ENCODE data around the gene CTDP1.

The CTDP1 gene

GRCh38 chr18:79695269-79695668, 15.7 kb downstream of the CTDP1 start:
- in situ Hi-C loops (cut with HindIII; ENCODE audit: low sequenced_read_pairs), result loop anchor here (10.0 kb wide), 1 partner anchor 70 kb away; no protein-coding TSS in a partner anchor

DNA sequence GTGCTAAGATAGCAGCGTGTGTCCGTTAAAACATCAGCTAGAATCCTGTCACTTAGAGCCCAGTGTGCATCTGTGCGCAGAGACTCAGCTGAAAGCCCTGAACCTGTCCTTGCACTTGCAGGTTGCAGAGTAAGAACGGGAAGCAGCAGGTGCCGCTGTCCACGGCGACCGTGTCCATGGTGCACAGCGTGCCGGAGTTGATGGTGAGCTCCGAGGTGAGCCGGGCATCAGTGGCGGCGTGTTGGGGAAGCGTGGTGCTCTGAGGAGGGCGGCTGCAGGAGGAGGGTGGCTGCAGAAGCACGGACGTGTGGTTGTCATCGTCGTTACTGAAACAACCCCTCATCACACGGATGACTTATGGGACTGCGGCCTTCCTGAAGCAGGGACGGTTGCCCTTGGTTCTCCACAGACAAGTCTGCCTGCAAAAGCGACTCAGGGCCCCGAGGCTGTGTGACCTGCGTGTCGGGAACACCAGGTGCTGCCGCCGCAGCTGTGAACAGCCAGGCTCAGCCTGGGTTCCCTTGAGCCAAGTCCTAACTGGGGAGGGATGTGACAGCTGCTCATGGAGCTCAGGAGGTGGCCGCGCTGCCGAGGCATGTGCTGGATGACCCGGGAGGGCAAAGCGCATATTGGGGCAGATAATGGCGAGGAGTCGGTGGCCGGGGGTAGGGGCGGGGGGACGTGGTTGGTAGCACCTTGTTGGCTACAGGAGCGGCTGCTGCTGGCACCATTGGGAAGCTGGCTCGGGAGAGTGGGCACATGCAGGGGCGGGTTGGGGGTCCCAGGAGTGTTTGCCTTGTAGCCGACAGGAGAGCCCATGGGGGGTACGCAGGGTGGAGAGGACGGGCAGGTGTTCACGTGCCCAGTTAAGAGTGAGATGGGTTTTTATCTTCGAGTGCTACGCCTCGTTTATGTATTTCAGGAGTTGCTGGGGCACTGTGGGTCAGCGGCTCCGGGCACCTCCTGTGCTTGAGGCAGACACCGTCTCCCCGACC, 16.6 kb downstream of the CTDP1 start:
- in situ Hi-C loops (cut with HindIII; ENCODE audit: low sequenced_read_pairs), result loop anchor here (10.0 kb wide), 1 partner anchor 69 kb away; no protein-coding TSS in a partner anchor

GRCh38 chr18:79697178-79697577, 17.6 kb downstream of the CTDP1 start:
- in situ Hi-C loops (cut with HindIII; ENCODE audit: low sequenced_read_pairs), result loop anchor here (10.0 kb wide), 1 partner anchor 68 kb away; no protein-coding TSS in a partner anchor

- in situ Hi-C loops (cut with HindIII; ENCODE audit: low sequenced_read_pairs), result loop anchor here (10.0 kb wide), 1 partner anchor 67 kb away; no protein-coding TSS in a partner anchor
Observed at GRCh38 chr18:79697976-79698375, 18.4 kb downstream of the CTDP1 start.

- in situ Hi-C loops (cut with HindIII; ENCODE audit: low sequenced_read_pairs), result loop anchor here (10.0 kb wide), 1 partner anchor 66 kb away; no protein-coding TSS in a partner anchor
Observed at GRCh38 chr18:79698668-79699335, 19.2 kb downstream of the CTDP1 start.

DNA sequence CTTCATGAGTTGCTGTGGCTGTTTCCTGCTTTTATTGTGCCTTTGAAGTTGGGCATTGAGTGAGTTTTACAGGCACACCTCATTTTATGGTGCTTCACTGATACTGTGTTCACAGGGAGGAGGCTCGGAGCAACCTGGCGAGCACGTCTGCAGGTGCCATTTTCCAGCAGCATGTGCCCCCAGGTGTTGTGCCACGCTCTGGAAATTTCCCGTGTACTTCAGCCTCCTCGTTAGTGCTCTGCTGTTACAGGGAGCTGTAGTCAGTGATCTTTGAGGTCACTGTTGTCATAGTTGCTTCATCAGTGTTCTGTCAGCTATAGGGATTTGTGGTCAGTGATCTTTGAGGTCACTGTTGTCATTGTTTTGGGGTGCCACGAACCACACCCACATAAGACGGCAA, 20.1 kb downstream of the CTDP1 start:
- in situ Hi-C loops (cut with HindIII; ENCODE audit: low sequenced_read_pairs), result loop anchor here (10.0 kb wide), 1 partner anchor 65 kb away; no protein-coding TSS in a partner anchor

DNA sequence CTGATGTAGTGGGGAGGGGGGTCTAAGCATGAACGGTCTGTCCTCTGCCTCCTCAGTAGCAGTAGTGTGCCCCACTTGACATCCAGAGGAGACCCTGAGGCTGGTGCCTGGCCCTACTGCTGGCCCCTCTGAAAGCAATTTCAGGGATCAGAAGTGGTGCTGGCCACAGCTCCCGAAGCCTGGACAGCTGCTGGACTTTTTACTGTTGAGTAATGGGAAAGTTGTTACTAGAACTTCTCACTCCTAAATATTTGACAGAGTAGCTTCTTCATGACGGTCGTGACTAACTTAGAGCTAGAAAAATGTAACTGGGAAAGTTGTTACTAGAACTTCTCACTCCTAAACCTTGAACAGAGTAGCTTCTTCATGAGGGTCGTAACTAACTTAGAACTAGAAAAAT, 23.3 kb downstream of the CTDP1 start:
- in situ Hi-C loops (cut with HindIII; ENCODE audit: low sequenced_read_pairs), result no loop called here

- in situ Hi-C loops (cut with HindIII; ENCODE audit: low sequenced_read_pairs), result no loop called here
Observed at GRCh38 chr18:79704631-79705030, 25.0 kb downstream of the CTDP1 start.

DNA sequence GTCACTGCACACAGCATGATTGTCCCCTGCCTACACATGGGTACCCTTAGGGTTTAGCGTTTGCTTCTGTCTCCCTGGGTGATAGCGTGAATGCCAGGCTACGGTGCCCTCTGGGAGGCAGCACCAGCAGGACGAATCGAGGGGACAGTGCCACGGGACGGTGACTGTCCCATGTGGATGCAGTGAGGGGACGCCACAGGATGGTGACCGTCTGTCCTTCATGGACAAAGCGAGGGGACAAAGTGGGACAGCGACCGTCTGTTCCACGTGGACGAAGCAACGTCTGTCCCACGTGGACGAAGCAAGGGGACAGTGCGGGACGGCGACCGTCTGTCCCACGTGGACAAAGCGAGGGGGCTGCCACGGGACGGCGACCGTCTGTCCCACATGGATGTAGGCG, 25.7 kb downstream of the CTDP1 start:
- in situ Hi-C loops (cut with HindIII; ENCODE audit: low sequenced_read_pairs), result no loop called here

- in situ Hi-C loops (cut with HindIII; ENCODE audit: low sequenced_read_pairs), result no loop called here
Observed at GRCh38 chr18:79706006-79706405, 26.4 kb downstream of the CTDP1 start.

DNA sequence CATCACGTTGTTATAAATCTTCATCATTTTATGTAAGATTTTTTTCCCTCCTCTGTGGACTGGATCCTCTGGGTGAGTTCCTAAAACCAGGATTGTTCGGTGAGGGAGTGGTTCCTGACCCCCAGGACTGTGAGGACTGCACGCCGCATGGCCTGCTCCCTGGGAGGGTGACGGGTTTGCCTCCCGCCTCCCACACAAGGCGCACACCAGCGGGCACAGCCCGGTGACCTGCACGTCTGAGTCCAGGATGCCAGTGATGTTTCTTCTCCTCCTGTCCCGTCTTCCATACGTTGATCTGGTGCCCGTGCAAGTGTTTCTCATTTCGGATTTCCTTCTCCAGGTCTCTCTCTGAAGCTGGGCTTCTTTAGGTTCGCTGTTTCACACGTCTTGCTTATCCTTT, 27.1 kb downstream of the CTDP1 start:
- in situ Hi-C loops (cut with HindIII; ENCODE audit: low sequenced_read_pairs), result no loop called here

- in situ Hi-C loops (cut with HindIII; ENCODE audit: low sequenced_read_pairs), result no loop called here
Observed at GRCh38 chr18:79707239-79707638, 27.6 kb downstream of the CTDP1 start.

- in situ Hi-C loops (cut with HindIII; ENCODE audit: low sequenced_read_pairs), result no loop called here
Observed at GRCh38 chr18:79707671-79708070, 28.1 kb downstream of the CTDP1 start.

DNA sequence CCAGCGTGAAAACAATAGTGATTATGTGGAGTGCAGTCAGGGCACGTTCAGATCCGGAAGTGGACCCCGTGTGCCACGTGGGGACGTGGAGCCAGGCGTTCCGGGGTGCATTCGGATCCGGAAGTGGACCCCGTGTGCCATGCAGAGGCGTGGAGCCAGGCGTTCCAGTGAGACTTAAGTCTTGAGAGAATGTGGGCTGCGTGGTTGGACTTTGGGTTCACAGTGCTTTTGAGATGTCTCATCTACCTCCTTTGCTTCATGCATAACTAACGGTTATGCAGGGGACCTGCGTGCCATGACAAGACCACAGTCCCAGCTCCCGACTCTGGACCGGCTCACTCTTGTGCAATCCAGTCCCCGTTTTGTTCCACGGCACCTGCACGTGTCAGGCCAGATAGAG, 28.8 kb downstream of the CTDP1 start:
- in situ Hi-C loops (cut with HindIII; ENCODE audit: low sequenced_read_pairs), result no loop called here

GRCh38 chr18:79712206-79712857, 32.7 kb downstream of the CTDP1 start:
- in situ Hi-C loops (cut with HindIII; ENCODE audit: low sequenced_read_pairs), result no loop called here

DNA sequence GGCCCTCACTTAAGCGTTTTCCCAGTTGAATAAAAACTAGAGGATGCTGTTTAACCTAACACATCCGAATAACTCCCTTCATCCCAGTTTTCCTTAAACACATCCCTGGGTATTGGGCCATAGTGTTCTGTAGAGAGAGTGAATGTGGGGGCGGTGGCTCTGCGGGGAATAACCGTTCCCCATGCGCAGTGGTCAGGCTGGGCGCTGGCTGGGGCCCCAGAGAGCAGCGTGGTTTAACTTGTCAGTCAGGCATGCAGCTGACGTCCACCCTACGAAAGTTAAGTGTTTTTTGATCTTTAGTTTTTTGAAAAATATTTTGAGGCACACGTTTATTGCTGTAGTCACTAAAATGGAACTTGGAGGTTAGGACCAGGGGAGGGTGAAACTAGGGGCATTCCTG, 33.7 kb downstream of the CTDP1 start:
- in situ Hi-C loops (cut with HindIII; ENCODE audit: low sequenced_read_pairs), result no loop called here

GRCh38 chr18:79714531-79715240, 35.1 kb downstream of the CTDP1 start:
- in situ Hi-C loops (cut with HindIII; ENCODE audit: low sequenced_read_pairs), result no loop called here

GRCh38 chr18:79715280-79715679, 35.7 kb downstream of the CTDP1 start:
- in situ Hi-C loops (cut with HindIII; ENCODE audit: low sequenced_read_pairs), result no loop called here

DNA sequence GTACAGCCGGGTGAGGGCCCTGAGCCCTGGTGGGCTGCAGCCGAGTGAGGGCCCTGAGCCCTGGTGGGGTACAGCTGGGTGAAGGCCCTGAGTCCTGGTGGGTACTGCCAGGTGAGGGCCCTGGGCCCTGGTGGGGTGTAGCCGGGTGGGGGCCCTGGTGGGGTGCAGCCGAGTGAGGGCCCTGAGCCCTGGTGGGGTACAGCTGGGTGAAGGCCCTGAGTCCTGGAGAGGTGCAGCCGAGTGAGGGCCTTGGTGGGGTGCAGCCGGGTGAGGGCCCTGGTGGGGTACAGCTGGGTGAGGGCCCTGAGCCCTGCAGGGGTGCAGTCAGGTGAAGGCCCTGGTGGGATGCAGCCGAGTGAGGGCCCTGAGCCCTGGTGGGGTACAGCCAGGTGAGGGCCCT, 37.5 kb downstream of the CTDP1 start:
- in situ Hi-C loops (cut with HindIII; ENCODE audit: low sequenced_read_pairs), result no loop called here

GRCh38 chr18:79717555-79718074, 38.0 kb downstream of the CTDP1 start:
- in situ Hi-C loops (cut with HindIII; ENCODE audit: low sequenced_read_pairs), result no loop called here

Measured in endothelial cell of hepatic sinusoid (primary cell).